Activated T-helper 17 cell treated with anti-CD3 and anti-CD28 coated beads, Interleukin-2, amount 50 U/mL, for 72 hours (primary cell): ENCODE results near the gene KRT79. TPM values are rescaled to one million over a fixed set of nuclear protein-coding genes. Genes with fewer than 3 reads are reported as not detected.
"Not testable (repeated sequence)": the region's sequence is repeated elsewhere in the genome, so short reads cannot be mapped to it uniquely, and the experiment has no call there.

ENCODE experiments used
- ATAC-seq: fragments of 150-1000 bp; cut with Tn5 transposase; replicated peaks from 2 replicates; pipeline ENCODE4 v1.10.0; 2021; ENCODE audit warnings: mild to moderate bottlenecking, moderate library complexity
- H3K27ac Mint-ChIP-seq: one replicate; pipeline ENCODE4 v1.8.0; 2022; ENCODE audit warnings: mixed read lengths
- H3K27me3 Mint-ChIP-seq: one replicate; pipeline ENCODE4 v1.8.0; 2022; ENCODE audit warnings: mixed read lengths
- H3K36me3 Mint-ChIP-seq: one replicate; pipeline ENCODE4 v1.8.0; 2022; ENCODE audit warnings: low read depth, mild to moderate bottlenecking, mixed read lengths
- H3K4me1 Mint-ChIP-seq: one replicate; pipeline ENCODE4 v1.8.0; 2022; ENCODE audit warnings: mixed read lengths
- H3K4me3 Mint-ChIP-seq: one replicate; pipeline ENCODE4 v1.8.0; 2022; ENCODE audit warnings: mild to moderate bottlenecking, mixed read lengths
- H3K9me3 Mint-ChIP-seq: one replicate; pipeline ENCODE4 v1.8.0; 2022; ENCODE audit warnings: mixed read lengths
- total RNA-seq, 2 donors: library from RNA; stranded (reverse); gene quantifications; one replicate each; pipeline ENCODE4 v1.2.3, GENCODE V29; 2022

KRT79 gene
- total RNA-seq, 2 donors from 2014 or later: 0.82 TPM; not detected in 1

GRCh38 chr12:52870361-52871290 lies 36.5 kb upstream of the KRT79 start:
- Mint-ChIP-seq H3K4me1 (peaks cover 12% of the 10 kb centered on the region), H3K36me3 (no peaks in the 10 kb centered on the region), H3K27ac (no peak overlapping the region), H3K9me3 (no peaks in the 10 kb centered on the region), H3K27me3 (peaks cover 5% of the 10 kb centered on the region), H3K4me3 (no peak overlapping the region)
- peak; percentile 71 for ATAC-seq

GRCh38 chr12:52867642-52868041 lies 33.5 kb upstream of the KRT79 start:
- no peak for ATAC-seq
- no peak overlapping the region for H3K4me3 Mint-ChIP-seq
- no peaks in the 10 kb centered on the region for H3K27me3 Mint-ChIP-seq
- peaks cover 4% of the 10 kb centered on the region for H3K4me1 Mint-ChIP-seq
- no peak overlapping the region for H3K27ac Mint-ChIP-seq
- H3K36me3 Mint-ChIP-seq: no peaks in the 10 kb centered on the region
- no peaks in the 10 kb centered on the region for H3K9me3 Mint-ChIP-seq

- H3K36me3 Mint-ChIP-seq: no peaks in the 10 kb centered on the region
Observed at GRCh38 chr12:52867152-52867551, 33.0 kb upstream of the KRT79 start.

DNA sequence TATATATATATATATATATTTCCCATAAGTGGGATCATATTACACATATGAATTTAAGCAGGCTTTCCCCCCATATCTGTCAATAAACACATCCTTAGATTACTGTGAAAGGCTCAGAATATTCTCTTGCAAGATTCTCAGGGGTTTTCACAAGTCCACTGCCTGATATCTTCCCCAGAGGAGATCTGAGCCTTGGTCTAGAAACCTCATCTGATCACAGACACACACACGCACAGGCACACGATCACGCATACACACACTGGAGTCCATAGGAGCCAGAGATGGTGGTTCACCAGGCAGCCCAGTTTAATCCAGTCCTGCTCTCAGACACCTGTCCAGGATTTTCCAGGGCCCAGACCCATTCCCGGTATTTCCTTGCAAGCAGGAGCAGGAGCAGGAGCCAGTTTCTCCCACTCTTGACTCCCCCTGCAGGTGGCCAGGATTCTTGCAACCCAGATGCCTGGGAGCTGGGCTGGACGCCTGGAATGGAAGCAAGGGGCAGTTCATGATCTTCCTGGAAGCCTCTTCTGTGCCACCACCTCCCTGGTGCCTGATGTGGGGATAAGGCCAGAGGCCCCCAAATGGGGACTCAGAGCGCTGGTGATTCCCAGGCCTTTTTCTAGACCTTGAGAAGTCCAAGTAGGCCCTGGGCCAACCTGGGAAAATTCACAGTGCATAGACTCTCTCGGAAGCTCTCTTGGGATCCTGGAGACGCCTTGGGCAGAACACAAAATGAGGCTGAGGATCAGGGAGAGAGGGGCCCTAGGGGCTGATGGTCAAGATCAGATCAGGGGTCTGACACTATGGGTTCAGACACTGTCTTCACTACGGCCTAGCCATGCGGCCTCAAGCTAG lies 31.2 kb upstream of the KRT79 start:
- Mint-ChIP-seq H3K4me3 (no peak overlapping the region), H3K36me3 (no peaks in the 10 kb centered on the region), H3K27ac (no peak overlapping the region), H3K27me3 (no peaks in the 10 kb centered on the region), H3K9me3 (no peaks in the 10 kb centered on the region), H3K4me1 (peaks cover 4% of the 10 kb centered on the region)
- no peak for ATAC-seq

More at GRCh38 chr12:52867152-52867551, 33.0 kb upstream of the KRT79 start:
- Mint-ChIP-seq H3K27me3 (no peaks in the 10 kb centered on the region), H3K4me1 (peaks cover 4% of the 10 kb centered on the region), H3K27ac (no peak overlapping the region), H3K9me3 (no peaks in the 10 kb centered on the region), H3K4me3 (no peak overlapping the region)
- ATAC-seq: no peak

DNA sequence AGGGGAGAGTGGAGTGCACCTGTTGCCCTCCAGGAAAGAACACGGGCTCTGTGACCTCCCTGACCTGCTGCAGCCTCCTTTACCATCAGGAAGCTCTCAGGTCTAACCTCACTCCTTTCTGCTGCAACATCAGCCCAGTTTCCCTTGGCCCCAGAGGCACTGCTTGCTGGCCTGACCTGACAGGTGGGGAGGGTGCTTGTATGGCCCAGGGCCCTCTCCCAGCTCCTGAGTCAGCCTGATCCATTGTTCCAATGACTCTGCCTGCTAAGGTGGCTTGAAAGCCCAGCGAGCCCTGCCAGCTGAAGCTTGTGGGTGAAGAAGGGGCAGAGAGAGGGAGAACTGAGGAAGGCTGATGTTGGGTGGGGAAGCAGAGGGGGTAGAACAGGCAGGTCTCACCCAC lies 27.9 kb upstream of the KRT79 start:
- Mint-ChIP-seq H3K4me3 (no peak overlapping the region), H3K4me1 (no peaks in the 10 kb centered on the region), H3K36me3 (no peaks in the 10 kb centered on the region), H3K27ac (no peak overlapping the region), H3K9me3 (no peaks in the 10 kb centered on the region), H3K27me3 (no peaks in the 10 kb centered on the region)
- ATAC-seq: no peak

DNA sequence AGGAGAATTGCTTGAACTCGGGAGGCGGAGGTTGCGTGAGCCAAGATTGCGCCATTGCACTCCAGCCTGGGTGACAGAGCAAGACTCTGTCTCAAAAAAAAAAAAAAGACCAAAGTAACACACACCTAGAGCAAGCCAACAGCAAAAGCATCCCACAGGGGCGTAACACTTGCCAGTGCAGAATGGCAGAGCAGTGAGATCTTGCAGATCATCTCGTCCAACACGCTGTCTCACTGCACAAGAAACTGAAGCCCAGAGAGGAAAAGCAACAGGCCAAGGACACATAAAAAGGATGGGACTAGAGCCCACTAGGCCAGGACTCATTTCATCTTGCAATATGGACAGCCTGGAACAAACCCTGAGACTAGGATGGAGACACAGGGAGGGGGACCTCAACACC lies 27.4 kb upstream of the KRT79 start:
- ATAC-seq: no peak
- Mint-ChIP-seq H3K4me1 (no peaks in the 10 kb centered on the region), H3K4me3 (no peak overlapping the region), H3K36me3 (no peaks in the 10 kb centered on the region), H3K27me3 (no peaks in the 10 kb centered on the region), H3K27ac (no peak overlapping the region), H3K9me3 (no peaks in the 10 kb centered on the region)

GRCh38 chr12:52860102-52860823 lies 26.2 kb upstream of the KRT79 start:
- Mint-ChIP-seq H3K27ac (no peak overlapping the region), H3K27me3 (peaks cover 3% of the 10 kb centered on the region), H3K4me3 (no peak overlapping the region), H3K36me3 (no peaks in the 10 kb centered on the region), H3K9me3 (no peaks in the 10 kb centered on the region), H3K4me1 (no peaks in the 10 kb centered on the region)
- ATAC-seq: no peak

- Mint-ChIP-seq H3K27me3 (peaks cover 7% of the 10 kb centered on the region), H3K9me3 (no peaks in the 10 kb centered on the region), H3K27ac (no peak overlapping the region), H3K4me3 (no peak overlapping the region), H3K36me3 (no peaks in the 10 kb centered on the region), H3K4me1 (no peaks in the 10 kb centered on the region)
- ATAC-seq: no peak
Observed at GRCh38 chr12:52857500-52857899, 23.4 kb upstream of the KRT79 start.

GRCh38 chr12:52856787-52857186 lies 22.7 kb upstream of the KRT79 start:
- no peaks in the 10 kb centered on the region for H3K4me1 Mint-ChIP-seq

GRCh38 chr12:52856077-52856476 lies 22.0 kb upstream of the KRT79 start:
- H3K27me3 Mint-ChIP-seq, H3K4me1 Mint-ChIP-seq, H3K4me3 Mint-ChIP-seq, ATAC-seq, H3K36me3 Mint-ChIP-seq, H3K27ac Mint-ChIP-seq, H3K9me3 Mint-ChIP-seq: not testable (repeated sequence)

More at GRCh38 chr12:52856787-52857186, 22.7 kb upstream of the KRT79 start:
- Mint-ChIP-seq H3K9me3 (no peaks in the 10 kb centered on the region), H3K27me3 (peaks cover 7% of the 10 kb centered on the region), H3K27ac (no peak overlapping the region), H3K36me3 (no peaks in the 10 kb centered on the region), H3K4me3 (no peak overlapping the region)
- no peak for ATAC-seq

- no peak for ATAC-seq
- no peak overlapping the region for H3K27ac Mint-ChIP-seq
- H3K27me3 Mint-ChIP-seq: peaks cover 11% of the 10 kb centered on the region
- H3K36me3 Mint-ChIP-seq: no peaks in the 10 kb centered on the region
- H3K4me3 Mint-ChIP-seq: no peak overlapping the region
- H3K9me3 Mint-ChIP-seq: no peaks in the 10 kb centered on the region
- no peaks in the 10 kb centered on the region for H3K4me1 Mint-ChIP-seq
Observed at GRCh38 chr12:52851787-52852186, 17.7 kb upstream of the KRT79 start.

GRCh38 chr12:52850681-52851080 lies 16.6 kb upstream of the KRT79 start:
- H3K9me3 Mint-ChIP-seq: no peaks in the 10 kb centered on the region
- no peaks in the 10 kb centered on the region for H3K36me3 Mint-ChIP-seq
- ATAC-seq: no peak
- H3K27ac Mint-ChIP-seq: no peak overlapping the region
- no peaks in the 10 kb centered on the region for H3K4me1 Mint-ChIP-seq
- peaks cover 10% of the 10 kb centered on the region for H3K27me3 Mint-ChIP-seq
- no peak overlapping the region for H3K4me3 Mint-ChIP-seq

DNA sequence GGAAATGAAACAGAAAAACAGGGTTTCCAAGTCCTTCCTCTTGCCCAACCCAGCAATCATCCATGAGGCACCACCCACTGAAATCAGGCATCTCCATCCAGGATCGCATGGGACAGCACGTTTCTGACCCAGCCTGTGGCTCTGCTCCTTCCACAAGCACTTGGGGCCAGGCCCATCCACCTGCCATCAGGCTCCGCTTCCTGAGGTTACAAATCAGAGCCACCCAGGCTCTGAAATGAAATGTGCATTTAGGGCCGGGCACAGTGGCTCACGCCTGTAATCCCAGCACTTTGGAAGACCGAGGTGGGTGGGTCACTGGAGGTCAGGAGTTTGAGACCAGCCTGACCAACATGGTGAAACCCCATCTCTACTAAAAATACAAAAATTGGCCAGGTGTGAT lies 15.4 kb upstream of the KRT79 start:
- Mint-ChIP-seq H3K9me3 (no peaks in the 10 kb centered on the region), H3K36me3 (no peaks in the 10 kb centered on the region), H3K4me1 (no peaks in the 10 kb centered on the region)

GRCh38 chr12:52848661-52849255 lies 14.6 kb upstream of the KRT79 start, which contains the start of gene KRT78:
Gene KRT78, minus strand, starts transcription at chr12:52848994. Its CDS starts 64 bp downstream, at chr12:52848930.
- Mint-ChIP-seq H3K27me3 (peaks cover 8% of the 10 kb centered on the region), H3K4me1 (no peaks in the 10 kb centered on the region), H3K27ac (no peak within 1 kb of the TSS), H3K36me3 (no peaks in the 10 kb centered on the region), H3K4me3 (no peak within 1 kb of the TSS), H3K9me3 (no peaks in the 10 kb centered on the region)
- no peak for ATAC-seq

More for the DNA sequence above, 15.4 kb upstream of the KRT79 start:
- no peak overlapping the region for H3K27ac Mint-ChIP-seq
- no peak overlapping the region for H3K4me3 Mint-ChIP-seq
- H3K27me3 Mint-ChIP-seq: peaks cover 8% of the 10 kb centered on the region
- no peak for ATAC-seq
